GM12878 (cell line): ENCODE results near the gene ZNF888. TPM values are rescaled to one million over a fixed set of nuclear protein-coding genes. Genes with fewer than 3 reads are reported as not detected.

Source experiments
- ATAC-seq: fragments of 200-7000 bp; cut with Tn5 transposase; 3 replicates; pipeline ENCODE4 v1.9.1; 2020; ENCODE audit warnings: mild to moderate bottlenecking, moderate library complexity
- BruUV-seq: library from RNA; stranded (reverse); fragments of 400-500 nt; replicated peaks from 2 replicates; lab custom pipeline; 2021; lab: Mats Ljungman, UMichigan
- CTCF ChIA-PET: fragments of 300-600 bp; sonication (Branson Sonifier 250); formaldehyde crosslinking; extraction: SDS; loops from one replicate; lab custom pipeline; 2021; ENCODE audit warnings: inconsistent platforms; lab: Yijun Ruan, JAX
- POLR2A ChIA-PET: fragments of 350-600 bp; formaldehyde crosslinking; extraction: SDS; loops from one replicate; lab custom pipeline; 2021; ENCODE audit warnings: inconsistent platforms; lab: Charles Lee
- RAD21 ChIA-PET: fragments of 300-600 bp; sonication (Branson Sonifier 250); formaldehyde crosslinking; loops from one replicate; lab custom pipeline; 2023; ENCODE audit warnings: antibody characterized with exemption; ENCODE audit not compliant: unreplicated experiment; lab: Charles Lee
- SMC1A ChIA-PET: fragments of 300-600 bp; sonication (Branson Sonifier 250); formaldehyde crosslinking; loops from one replicate; lab custom pipeline; 2023; ENCODE audit not compliant: unreplicated experiment, uncharacterized antibody; lab: Charles Lee
- DNase-seq: peaks from one replicate; pipeline ENCODE4 v3.0.0-alpha.2; 2011; ENCODE audit warnings: low read depth, low spot score
- FAIRE-seq: peaks from 3 replicates; lab custom pipeline; 2011; peaks lifted over from hg19 to GRCh38; lab: Jason Lieb, UNC
- H2AFZ ChIP-seq: 2 replicates; pipeline ENCODE4 v1.6.0; 2011; ENCODE audit warnings: low read depth, low read length, control low read depth; ENCODE audit not compliant: control insufficient read depth
- H3K27ac ChIP-seq: 2 replicates; pipeline ENCODE4 v1.5.1; 2011; ENCODE audit warnings: control low read depth; ENCODE audit not compliant: control insufficient read depth, insufficient read depth
- H3K27me3 ChIP-seq, 2 experiments: replicated peaks in 1 of 2; 2 replicates each; pipeline versions ENCODE4 v1.6.0 to v1.6.1; 2011; ENCODE audit warnings: low read length in 1 of 2; ENCODE audit not compliant: control insufficient read depth in 2 of 2, insufficient read depth in 2 of 2
- H3K36me3 ChIP-seq, 2 experiments: 2 replicates each; pipeline ENCODE4 v1.5.1; 2011; ENCODE audit warnings: low read length in 1 of 2; ENCODE audit not compliant: control insufficient read depth in 2 of 2, insufficient read depth in 2 of 2
- H3K4me1 ChIP-seq: 2 replicates; pipeline ENCODE4 v1.6.1; 2011; ENCODE audit warnings: mild to moderate bottlenecking, low read length, moderate library complexity, mixed read lengths; ENCODE audit not compliant: control insufficient read depth, insufficient read depth
- H3K4me2 ChIP-seq: 2 replicates; pipeline ENCODE4 v1.6.0; 2011; ENCODE audit warnings: control low read depth; ENCODE audit not compliant: control insufficient read depth, insufficient read depth
- H3K4me3 ChIP-seq: fragments of 200-600 bp; sonication (generic); 2 replicates; pipeline ENCODE4 v1.5.1; 2016
- H3K79me2 ChIP-seq: 2 replicates; pipeline ENCODE4 v1.6.0; 2011; ENCODE audit warnings: low read length; ENCODE audit not compliant: control insufficient read depth, insufficient read depth
- H3K9ac ChIP-seq: 2 replicates; pipeline ENCODE4 v1.8.0; 2011; ENCODE audit warnings: low read length, control low read depth, mixed read lengths; ENCODE audit not compliant: control insufficient read depth, insufficient read depth
- H3K9me3 ChIP-seq: replicated peaks from 3 replicates; pipeline ENCODE4 v1.5.1; 2011; ENCODE audit warnings: mild to moderate bottlenecking, low read length; ENCODE audit not compliant: control insufficient read depth, insufficient read depth
- H4K20me1 ChIP-seq: 2 replicates; pipeline ENCODE4 v1.6.0; 2011; ENCODE audit not compliant: control insufficient read depth, insufficient read depth
- BACH1 ChIP-seq: fragments of 450-650 bp; IDR thresholded peaks from 2 replicates; pipeline ENCODE4 v1.6.1; 2017; ENCODE audit warnings: mild to moderate bottlenecking, borderline replicate concordance
- CREM ChIP-seq: IDR thresholded peaks from 2 replicates; pipeline ENCODE4 v1.6.1; 2014; ENCODE audit warnings: antibody characterized with exemption, low read depth
- E2F8 ChIP-seq: fragments of 450-650 bp; IDR thresholded peaks from 2 replicates; pipeline ENCODE4 v1.6.1; 2018; ENCODE audit warnings: mild to moderate bottlenecking, low read depth, moderate library complexity; ENCODE audit not compliant: partially characterized antibody
- ESRRA ChIP-seq: IDR thresholded peaks from 2 replicates; pipeline ENCODE4 v1.6.1; 2012; ENCODE audit warnings: mild to moderate bottlenecking, low read length, improper control_type of control experiment
- IKZF1 ChIP-seq: fragments of 450-650 bp; conservative IDR thresholded peaks from 2 replicates; pipeline ENCODE4 v1.6.1; 2017; ENCODE audit warnings: antibody characterized with exemption, mild to moderate bottlenecking
- NFYA ChIP-seq: IDR thresholded peaks from 2 replicates; pipeline ENCODE4 v1.6.1; 2011; ENCODE audit warnings: low read depth, mild to moderate bottlenecking, low read length, improper control_type of control experiment, borderline replicate concordance
- PAX8 ChIP-seq: fragments of 450-650 bp; IDR thresholded peaks from 2 replicates; pipeline ENCODE4 v1.6.1; 2017; ENCODE audit warnings: mild to moderate bottlenecking, moderate library complexity
- SMC3 ChIP-seq: IDR thresholded peaks from 2 replicates; pipeline ENCODE4 v1.6.1; 2011; ENCODE audit warnings: low read length, improper control_type of control experiment, borderline replicate concordance
- SREBF2 ChIP-seq: IDR thresholded peaks from 2 replicates; pipeline ENCODE4 v1.6.1; 2012; ENCODE audit warnings: mild to moderate bottlenecking, low read length
- WGBS: methylation state at CpG from one replicate; pipeline ENCODE4 v1.1.6; 2016; ENCODE audit warnings: low lambda C conversion rate; ENCODE audit not compliant: insufficient replicate concordance, insufficient coverage; ENCODE audit errors: missing lambda C conversion rate; 5-methylcytosine and 5-hydroxymethylcytosine counted together
- in situ Hi-C: fragments of 300-500 bp; cut with MboI; formaldehyde crosslinking; loops from 9 replicates; pipeline ENCODE4 v1.14.3; 2018; ENCODE audit warnings: mixed read lengths
- intact Hi-C: fragments of 100-400 bp; cut with micrococcal nuclease; formaldehyde crosslinking; loops from one replicate; pipeline ENCODE4 v1.14.2; 2022; ENCODE audit not compliant: unreplicated experiment
- polyA plus RNA-seq, 11 experiments: library from polyadenylated mRNA; depleted of rRNA in 4 of 11; unstranded in 6 of 11; stranded (reverse) in 5 of 11; fragments of >200 nt; fragmentation: Nextera tagmentation in 4 of 11; fragmentation: Illumina TruSeq in 1 of 11; extraction: Ambion mirVana in 4 of 11; extraction: Trizol in 1 of 11; gene quantifications; 1 replicate in 1 of 11; 2 replicates in 10 of 11; pipeline versions ENCODE4 v1.2.1 to v1.2.3, GENCODE V29; 2011 to 2016; ENCODE audit warnings: inconsistent platforms in 2 of 11, missing spikeins in 2 of 11, low read depth in 1 of 11
- total RNA-seq, 4 experiments: library from RNA; depleted of rRNA in 3 of 4; stranded (reverse); fragments of >200 nt in 3 of 4; fragmentation: Illumina TruSeq in 1 of 4; extraction: Trizol in 1 of 4; gene quantifications; 2 replicates each; pipeline versions ENCODE4 v1.2.1 to v1.2.3, GENCODE V29; 2013 to 2021
- TF ChIP-seq, protein P1 (sequence below): IDR thresholded peaks from 2 replicates; pipeline ENCODE4 v1.6.1; 2011; ENCODE audit warnings: mild to moderate bottlenecking, low read depth, low read length, moderate library complexity; ENCODE audit not compliant: insufficient replicate concordance
- TF ChIP-seq, protein P2 (sequence below): fragments of 450-650 bp; formaldehyde crosslinking; IDR thresholded peaks from 2 replicates; pipeline ENCODE4 v1.5.0; 2022; ENCODE audit warnings: mild to moderate bottlenecking, missing genetic modification characterization

ZNF888 gene
- total and polyA plus RNA-seq, 10 of the 15 experiments (the other 5 are each of a cell fraction or from before 2014, with no cell fraction given), result 0.26 to 4.3 (median 2.7) TPM

- Histone ChIP-seq H3K36me3 (peaks cover 0 to 5% of the 10 kb centered on the region in 2 experiments), H3K27me3 (no peaks in the 10 kb centered on the region), H3K9me3 (peaks cover 14% of the 10 kb centered on the region; the same call in 2 of the 3 replicates), H2AFZ (no peak overlapping the region), H3K79me2 (peaks cover 4% of the 10 kb centered on the region), H3K27ac (no peak overlapping the region), H3K4me2 (no peak overlapping the region), H3K9ac (no peak overlapping the region), H3K4me1 (no peaks in the 10 kb centered on the region), H4K20me1 (no peaks in the 10 kb centered on the region), H3K4me3 (no peak overlapping the region)
- DNase-seq, result no peak
- no peak for ATAC-seq
- SMC1A ChIA-PET, result no interaction called here
- intact Hi-C loops (no loop called here), in situ Hi-C loops (no loop called here)
- POLR2A ChIA-PET, result no interaction called here
- 84% methylated on average over 28 of the region's 39 CpGs for WGBS
- CTCF ChIA-PET, result no interaction called here
- RAD21 ChIA-PET, result no interaction called here
- BruUV-seq, result no TSS peak
- FAIRE-seq, result no peak
- TF ChIP-seq NFYA, result no peak
- TF ChIP-seq, protein P1, sequence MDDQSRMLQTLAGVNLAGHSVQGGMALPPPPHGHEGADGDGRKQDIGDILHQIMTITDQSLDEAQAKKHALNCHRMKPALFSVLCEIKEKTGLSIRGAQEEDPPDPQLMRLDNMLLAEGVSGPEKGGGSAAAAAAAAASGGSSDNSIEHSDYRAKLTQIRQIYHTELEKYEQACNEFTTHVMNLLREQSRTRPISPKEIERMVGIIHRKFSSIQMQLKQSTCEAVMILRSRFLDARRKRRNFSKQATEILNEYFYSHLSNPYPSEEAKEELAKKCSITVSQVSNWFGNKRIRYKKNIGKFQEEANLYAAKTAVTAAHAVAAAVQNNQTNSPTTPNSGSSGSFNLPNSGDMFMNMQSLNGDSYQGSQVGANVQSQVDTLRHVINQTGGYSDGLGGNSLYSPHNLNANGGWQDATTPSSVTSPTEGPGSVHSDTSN, result no peak
- TF ChIP-seq SREBF2, result no peak
- no peak for TF ChIP-seq PAX8
- TF ChIP-seq E2F8, result no peak
- no peak for TF ChIP-seq IKZF1
- no peak for TF ChIP-seq SMC3
- no peak for TF ChIP-seq CREM
- TF ChIP-seq, protein P2, sequence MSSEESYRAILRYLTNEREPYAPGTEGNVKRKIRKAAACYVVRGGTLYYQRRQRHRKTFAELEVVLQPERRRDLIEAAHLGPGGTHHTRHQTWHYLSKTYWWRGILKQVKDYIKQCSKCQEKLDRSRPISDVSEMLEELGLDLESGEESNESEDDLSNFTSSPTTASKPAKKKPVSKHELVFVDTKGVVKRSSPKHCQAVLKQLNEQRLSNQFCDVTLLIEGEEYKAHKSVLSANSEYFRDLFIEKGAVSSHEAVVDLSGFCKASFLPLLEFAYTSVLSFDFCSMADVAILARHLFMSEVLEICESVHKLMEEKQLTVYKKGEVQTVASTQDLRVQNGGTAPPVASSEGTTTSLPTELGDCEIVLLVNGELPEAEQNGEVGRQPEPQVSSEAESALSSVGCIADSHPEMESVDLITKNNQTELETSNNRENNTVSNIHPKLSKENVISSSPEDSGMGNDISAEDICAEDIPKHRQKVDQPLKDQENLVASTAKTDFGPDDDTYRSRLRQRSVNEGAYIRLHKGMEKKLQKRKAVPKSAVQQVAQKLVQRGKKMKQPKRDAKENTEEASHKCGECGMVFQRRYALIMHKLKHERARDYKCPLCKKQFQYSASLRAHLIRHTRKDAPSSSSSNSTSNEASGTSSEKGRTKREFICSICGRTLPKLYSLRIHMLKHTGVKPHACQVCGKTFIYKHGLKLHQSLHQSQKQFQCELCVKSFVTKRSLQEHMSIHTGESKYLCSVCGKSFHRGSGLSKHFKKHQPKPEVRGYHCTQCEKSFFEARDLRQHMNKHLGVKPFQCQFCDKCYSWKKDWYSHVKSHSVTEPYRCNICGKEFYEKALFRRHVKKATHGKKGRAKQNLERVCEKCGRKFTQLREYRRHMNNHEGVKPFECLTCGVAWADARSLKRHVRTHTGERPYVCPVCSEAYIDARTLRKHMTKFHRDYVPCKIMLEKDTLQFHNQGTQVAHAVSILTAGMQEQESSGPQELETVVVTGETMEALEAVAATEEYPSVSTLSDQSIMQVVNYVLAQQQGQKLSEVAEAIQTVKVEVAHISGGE (CRISPR knock-in tag), result no peak
- TF ChIP-seq BACH1, result no peak
- no peak for TF ChIP-seq ESRRA
Observed at GRCh38 chr19:52946322-52947310, 23.4 kb upstream of the ZNF888 start.
